Measurements from ENCODE around the gene CDC27. TPM values are rescaled to one million over a fixed set of nuclear protein-coding genes. Genes with fewer than 3 reads are reported as not detected.

The CDC27 gene
- total RNA-seq, 1 donor from 2014 or later = 137 TPM

GRCh38 chr17:47099987-47100711 is 88.9 kb downstream of the CDC27 start:
- peak overlapping the region; percentile 74 for H2AFZ ChIP-seq (ENCODE audit: low read depth, low read length)
- FAIRE-seq = no peak
- peak; percentile 63 for DNase-seq (ENCODE audit: low read depth)
- H3K9ac ChIP-seq (ENCODE audit: low read length) = peak overlapping the region; percentile 84
- peaks cover 1% of the 10 kb centered on the region for H3K9me3 Mint-ChIP-seq (ENCODE audit: unreplicated experiment)
- H3K4me2 ChIP-seq (ENCODE audit: low read length) = peak overlapping the region; percentile 92
- H3K36me3 ChIP-seq (ENCODE audit: insufficient read depth, low read length) = no peaks in the 10 kb centered on the region
- no peaks in the 10 kb centered on the region for H4K20me1 ChIP-seq (ENCODE audit: insufficient read depth, low read length)
- no peaks in the 10 kb centered on the region for H3K9me3 ChIP-seq (ENCODE audit: insufficient read depth, low read depth, low read length)
- H3K4me3 Mint-ChIP-seq (ENCODE audit: unreplicated experiment) = peak overlapping the region; percentile 100
- H3K36me3 Mint-ChIP-seq (ENCODE audit: low read depth, unreplicated experiment) = no peaks in the 10 kb centered on the region
- H3K27me3 ChIP-seq (ENCODE audit: insufficient read depth, low read length) = no peaks in the 10 kb centered on the region
- peaks cover 13% of the 10 kb centered on the region for H3K79me2 ChIP-seq (ENCODE audit: insufficient read depth, low read length)
- TF ChIP-seq EZH2 (IDR thresholded peaks at IDR 0.05; ENCODE audit: insufficient read depth, low read length) (no peak), CTCF (IDR thresholded peaks at IDR 0.05; ENCODE audit: insufficient read depth, low read depth, low read length) (no peak)
- H3K4me1 ChIP-seq (ENCODE audit: insufficient read depth, low read length) = peaks cover 2% of the 10 kb centered on the region
- peaks cover 3% of the 10 kb centered on the region for H3K4me1 Mint-ChIP-seq (ENCODE audit: low read depth, unreplicated experiment)
- peaks cover 3% of the 10 kb centered on the region for H3K27me3 Mint-ChIP-seq (ENCODE audit: low read depth, unreplicated experiment)
- H3K27ac Mint-ChIP-seq (ENCODE audit: unreplicated experiment) = peak overlapping the region; percentile 89
- H3K27ac ChIP-seq (ENCODE audit: low read depth, low read length) = peak overlapping the region; percentile 28
- H3K4me3 ChIP-seq (ENCODE audit: insufficient read depth, low read depth, low read length) = peak overlapping the region; percentile 80

- H3K36me3 ChIP-seq (ENCODE audit: insufficient read depth, low read length) = no peaks in the 10 kb centered on the region
- peaks cover 1% of the 10 kb centered on the region for H3K9me3 Mint-ChIP-seq (ENCODE audit: unreplicated experiment)
- peak overlapping the region; percentile 28 for H3K27ac ChIP-seq (ENCODE audit: low read depth, low read length)
- H3K27me3 ChIP-seq (ENCODE audit: insufficient read depth, low read length) = no peaks in the 10 kb centered on the region
- DNase-seq (ENCODE audit: low read depth) = no peak
- H3K4me1 ChIP-seq (ENCODE audit: insufficient read depth, low read length) = peaks cover 2% of the 10 kb centered on the region
- H3K9me3 ChIP-seq (ENCODE audit: insufficient read depth, low read depth, low read length) = no peaks in the 10 kb centered on the region
- peak overlapping the region; percentile 92 for H3K4me2 ChIP-seq (ENCODE audit: low read length)
- TF ChIP-seq CTCF (IDR thresholded peaks at IDR 0.05; ENCODE audit: insufficient read depth, low read depth, low read length) (no peak), EZH2 (IDR thresholded peaks at IDR 0.05; ENCODE audit: insufficient read depth, low read length) (no peak)
- peak overlapping the region; percentile 84 for H3K9ac ChIP-seq (ENCODE audit: low read length)
- H3K4me1 Mint-ChIP-seq (ENCODE audit: low read depth, unreplicated experiment) = peaks cover 3% of the 10 kb centered on the region
- peak overlapping the region; percentile 74 for H2AFZ ChIP-seq (ENCODE audit: low read depth, low read length)
- peaks cover 3% of the 10 kb centered on the region for H3K27me3 Mint-ChIP-seq (ENCODE audit: low read depth, unreplicated experiment)
- peaks cover 13% of the 10 kb centered on the region for H3K79me2 ChIP-seq (ENCODE audit: insufficient read depth, low read length)
- H3K27ac Mint-ChIP-seq (ENCODE audit: unreplicated experiment) = peak overlapping the region; percentile 5
- H3K36me3 Mint-ChIP-seq (ENCODE audit: low read depth, unreplicated experiment) = no peaks in the 10 kb centered on the region
- peak overlapping the region; percentile 80 for H3K4me3 ChIP-seq (ENCODE audit: insufficient read depth, low read depth, low read length)
- peak overlapping the region; percentile 80 for H3K4me3 Mint-ChIP-seq (ENCODE audit: unreplicated experiment)
- no peaks in the 10 kb centered on the region for H4K20me1 ChIP-seq (ENCODE audit: insufficient read depth, low read length)
- no peak for FAIRE-seq
These were observed 89.6 kb downstream of the CDC27 start for GRCh38 chr17:47099451-47099986.

- FAIRE-seq (no peak), DNase-seq (ENCODE audit: low read depth) (no peak)
- H3K79me2 ChIP-seq (ENCODE audit: insufficient read depth, low read length) = peaks cover 20% of the 10 kb centered on the region
These were observed 92.8 kb downstream of the CDC27 start for GRCh38 chr17:47096343-47096742.

More at GRCh38 chr17:47096343-47096742, 92.8 kb downstream of the CDC27 start:
- no peaks in the 10 kb centered on the region for H4K20me1 ChIP-seq (ENCODE audit: insufficient read depth, low read length)
- no peak overlapping the region for H3K4me2 ChIP-seq (ENCODE audit: low read length)
- no peak overlapping the region for H3K4me3 ChIP-seq (ENCODE audit: insufficient read depth, low read depth, low read length)
- Mint-ChIP-seq H3K27ac (ENCODE audit: unreplicated experiment) (no peak overlapping the region), H3K27me3 (ENCODE audit: low read depth, unreplicated experiment) (no peaks in the 10 kb centered on the region), H3K4me1 (ENCODE audit: low read depth, unreplicated experiment) (peaks cover 3% of the 10 kb centered on the region), H3K9me3 (ENCODE audit: unreplicated experiment) (no peaks in the 10 kb centered on the region), H3K36me3 (ENCODE audit: low read depth, unreplicated experiment) (peaks cover 2% of the 10 kb centered on the region), H3K4me3 (ENCODE audit: unreplicated experiment) (no peak overlapping the region)
- H3K36me3 ChIP-seq (ENCODE audit: insufficient read depth, low read length) = no peaks in the 10 kb centered on the region
- H2AFZ ChIP-seq (ENCODE audit: low read depth, low read length) = no peak overlapping the region
- H3K9ac ChIP-seq (ENCODE audit: low read length) = no peak overlapping the region
- peaks cover 2% of the 10 kb centered on the region for H3K4me1 ChIP-seq (ENCODE audit: insufficient read depth, low read length)
- H3K9me3 ChIP-seq (ENCODE audit: insufficient read depth, low read depth, low read length) = no peaks in the 10 kb centered on the region
- TF ChIP-seq CTCF (IDR thresholded peaks at IDR 0.05; ENCODE audit: insufficient read depth, low read depth, low read length) = no peak
- TF ChIP-seq EZH2 (IDR thresholded peaks at IDR 0.05; ENCODE audit: insufficient read depth, low read length) = no peak
- H3K27ac ChIP-seq (ENCODE audit: low read depth, low read length) = no peak overlapping the region
- H3K27me3 ChIP-seq (ENCODE audit: insufficient read depth, low read length) = no peaks in the 10 kb centered on the region
